Trophoblast cell (in vitro differentiated cells and primary cell): ENCODE measurements around the gene ABLIM1.

ENCODE experiments used
- DNase-seq, 2 donors: peaks; one replicate each; pipeline ENCODE4 v3.0.0-alpha.2; 2016
- H2AFZ ChIP-seq: 2 replicates; pipeline ENCODE4 v1.6.1; 2013; ENCODE audit warnings: low read length, moderate library complexity, mild to moderate bottlenecking; ENCODE audit not compliant: insufficient read depth, poor library complexity
- H2AK5ac ChIP-seq: 2 replicates; pipeline ENCODE4 v1.6.1; 2013; ENCODE audit warnings: mild to moderate bottlenecking, low read length
- H2BK120ac ChIP-seq: 2 replicates; pipeline ENCODE4 v1.6.1; 2013; ENCODE audit warnings: low read length, mild to moderate bottlenecking, moderate library complexity; ENCODE audit not compliant: insufficient read depth, poor library complexity
- H2BK12ac ChIP-seq: 2 replicates; pipeline ENCODE4 v1.6.1; 2013; ENCODE audit warnings: mild to moderate bottlenecking, low read length, moderate library complexity
- H2BK5ac ChIP-seq: 2 replicates; pipeline ENCODE4 v1.6.1; 2013; ENCODE audit warnings: low read length, low read depth, moderate library complexity, mild to moderate bottlenecking; ENCODE audit not compliant: poor library complexity
- H3K14ac ChIP-seq: 2 replicates; pipeline ENCODE4 v1.6.1; 2013; ENCODE audit warnings: mild to moderate bottlenecking, low read length
- H3K18ac ChIP-seq: 2 replicates; pipeline ENCODE4 v1.6.1; 2013; ENCODE audit warnings: mild to moderate bottlenecking, low read length
- H3K23ac ChIP-seq: 2 replicates; pipeline ENCODE4 v1.6.1; 2013; ENCODE audit warnings: low read length
- H3K27ac ChIP-seq: 2 replicates; pipeline ENCODE4 v1.5.1; 2013; ENCODE audit warnings: low read depth, mild to moderate bottlenecking, inconsistent platforms, low read length, moderate library complexity
- H3K27me3 ChIP-seq: 2 replicates; pipeline ENCODE4 v1.6.1; 2013; ENCODE audit warnings: inconsistent platforms, mild to moderate bottlenecking, low read length, moderate library complexity; ENCODE audit not compliant: insufficient read depth
- H3K36me3 ChIP-seq, 2 experiments: 1 replicate in 1 of 2; 2 replicates in 1 of 2; pipeline ENCODE4 v1.6.1; 2013; ENCODE audit warnings: low read length in 2 of 2, mild to moderate bottlenecking in 2 of 2, moderate library complexity in 1 of 2; ENCODE audit not compliant: insufficient read depth in 2 of 2, control insufficient read depth in 1 of 2
- H3K4ac ChIP-seq: 2 replicates; pipeline ENCODE4 v1.6.1; 2013; ENCODE audit warnings: low read depth, mild to moderate bottlenecking, low read length, moderate library complexity
- H3K4me1 ChIP-seq, 2 experiments: 1 replicate in 1 of 2; 2 replicates in 1 of 2; pipeline ENCODE4 v1.6.1; 2013; ENCODE audit warnings: low read length in 2 of 2, mild to moderate bottlenecking in 2 of 2, moderate library complexity in 1 of 2; ENCODE audit not compliant: insufficient read depth in 2 of 2, control insufficient read depth in 1 of 2
- H3K4me2 ChIP-seq: 2 replicates; pipeline ENCODE4 v1.6.1; 2013; ENCODE audit warnings: inconsistent platforms, mild to moderate bottlenecking, low read length, moderate library complexity
- H3K4me3 ChIP-seq: 2 replicates; pipeline ENCODE4 v1.5.1; 2013; ENCODE audit warnings: mild to moderate bottlenecking, low read depth, low read length, inconsistent platforms
- H3K79me1 ChIP-seq: one replicate; pipeline ENCODE4 v1.6.1; 2013; ENCODE audit warnings: low read length
- H3K79me2 ChIP-seq: 2 replicates; pipeline ENCODE4 v1.6.1; 2013; ENCODE audit warnings: low read length, mild to moderate bottlenecking; ENCODE audit not compliant: control insufficient read depth, insufficient read depth, poor library complexity
- H3K9ac ChIP-seq: 2 replicates; pipeline ENCODE4 v1.6.1; 2013; ENCODE audit warnings: mild to moderate bottlenecking, low read length
- H3K9me3 ChIP-seq: 2 replicates; pipeline ENCODE4 v1.6.1; 2013; ENCODE audit warnings: low read depth, mild to moderate bottlenecking, control low read depth, inconsistent platforms, low read length; ENCODE audit not compliant: insufficient read depth
- H4K12ac ChIP-seq: 2 replicates; pipeline ENCODE4 v1.6.1; 2013; ENCODE audit warnings: low read depth, mild to moderate bottlenecking, low read length, moderate library complexity
- H4K8ac ChIP-seq: 2 replicates; pipeline ENCODE4 v1.6.1; 2013; ENCODE audit warnings: low read depth, mild to moderate bottlenecking, low read length, moderate library complexity
- H4K91ac ChIP-seq: one replicate; pipeline ENCODE4 v1.6.1; 2013; ENCODE audit warnings: low read depth, mild to moderate bottlenecking, low read length, moderate library complexity
- WGBS: extraction: QIAGEN DNeasy Blood & Tissue Kit; methylation state at CpG from one replicate; pipeline ENCODE4 v1.1.7; 2013; ENCODE audit warnings: missing lambda C conversion rate; ENCODE audit not compliant: insufficient read length, insufficient coverage; ENCODE audit errors: extremely low coverage; 5-methylcytosine and 5-hydroxymethylcytosine counted together

Gene ABLIM1

DNA sequence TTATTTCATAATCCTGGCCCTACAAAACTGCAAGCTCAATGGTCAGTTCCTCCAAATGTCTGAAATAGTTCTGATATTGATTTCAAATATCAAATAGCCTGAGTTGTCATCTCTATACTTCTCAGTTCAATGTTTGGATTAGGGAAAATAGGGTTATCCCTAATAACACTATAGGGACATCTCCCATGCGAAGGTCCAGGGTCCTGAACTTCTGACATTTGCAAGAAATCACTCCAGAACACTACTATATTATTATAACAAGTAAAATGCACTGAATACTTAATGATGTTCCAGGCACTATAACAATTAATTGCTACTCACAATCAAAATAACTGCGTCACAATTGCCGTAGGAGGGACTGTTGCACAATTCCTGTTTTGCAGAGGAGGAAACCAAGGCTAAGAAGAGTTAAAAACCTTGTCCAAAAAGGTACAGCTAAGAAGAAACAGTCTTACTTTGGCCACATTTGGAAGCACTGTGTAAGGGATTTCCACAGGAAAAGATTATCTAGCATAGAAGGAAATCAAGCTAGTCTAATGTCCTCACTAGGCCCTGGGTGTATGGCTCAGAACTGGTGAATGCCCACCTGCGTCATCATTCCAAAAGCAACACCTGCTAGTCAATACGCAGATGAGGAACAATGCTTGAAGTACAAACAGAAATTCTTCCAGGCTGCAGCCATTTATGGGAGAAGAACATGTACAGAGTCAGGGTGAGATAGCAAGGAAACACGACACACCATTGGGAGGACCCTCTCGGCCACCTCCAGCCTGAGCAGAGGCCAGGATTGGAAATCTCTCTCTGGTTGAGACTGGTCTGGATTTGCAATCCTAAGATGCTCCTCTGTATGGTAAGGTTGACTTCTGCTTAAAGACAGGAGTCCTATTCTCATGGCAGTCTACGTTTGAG is 48.3 kb downstream of the ABLIM1 start:
- Histone ChIP-seq H3K9me3 (no peaks in the 10 kb centered on the region), H4K8ac (no peak overlapping the region), H3K9ac (no peak overlapping the region), H3K23ac (no peak overlapping the region), H3K4me1 (no peaks in the 10 kb centered on the region), H3K27me3 (no peaks in the 10 kb centered on the region), H3K79me1 (no peaks in the 10 kb centered on the region), H3K4me2 (no peak overlapping the region), H3K79me2 (no peaks in the 10 kb centered on the region), H2BK120ac (no peak overlapping the region), H2AFZ (no peak overlapping the region), H3K18ac (no peak overlapping the region), H2BK12ac (no peak overlapping the region), H4K12ac (no peak overlapping the region), H4K91ac (no peak overlapping the region), H3K14ac (no peak overlapping the region), H3K4me3 (no peak overlapping the region), H2BK5ac (no peak overlapping the region), H3K27ac (no peak overlapping the region), H3K36me3 (no peaks in the 10 kb centered on the region), H3K4ac (no peak overlapping the region), H2AK5ac (no peak overlapping the region)
- DNase-seq: no peak
- WGBS: no CpG with 5 or more reads among the region's 8 CpGs

DNA sequence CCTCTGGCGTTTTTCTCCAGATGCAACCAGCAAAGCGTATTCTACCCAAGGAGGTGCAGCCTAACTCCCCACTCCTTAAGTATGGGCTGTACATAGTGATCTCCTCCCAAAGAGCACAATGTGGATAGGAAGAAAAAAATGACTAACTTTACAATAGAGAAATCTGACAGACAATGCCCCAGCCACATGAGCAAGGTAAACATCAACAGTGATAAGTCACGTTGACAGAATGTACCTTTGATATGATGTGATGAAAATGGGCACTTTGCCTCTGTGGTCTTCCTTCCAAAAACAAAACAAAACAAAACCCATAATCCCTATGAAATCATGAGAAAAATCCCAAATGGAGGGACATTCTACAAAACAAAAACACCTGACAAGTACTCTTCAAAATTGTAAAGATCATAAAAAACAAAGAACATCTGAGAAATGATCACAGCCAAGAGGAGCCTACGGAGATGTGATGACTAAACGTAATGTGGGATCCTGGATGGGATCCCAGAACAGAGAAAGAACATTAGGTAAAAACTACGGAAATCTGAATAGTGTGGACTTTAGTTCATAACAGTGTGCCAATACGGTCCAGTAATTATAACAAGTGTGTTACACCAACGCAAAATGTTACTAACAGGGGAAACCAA is 50.6 kb downstream of the ABLIM1 start:
- no CpG with 5 or more reads among the region's 8 CpGs for WGBS
- H4K12ac ChIP-seq: no peak overlapping the region
- H3K18ac ChIP-seq: no peak overlapping the region
- no peaks in the 10 kb centered on the region for H3K36me3 ChIP-seq
- no peak overlapping the region for H3K9ac ChIP-seq
- no peak overlapping the region for H3K14ac ChIP-seq
- H3K27me3 ChIP-seq: no peaks in the 10 kb centered on the region
- no peak overlapping the region for H2BK120ac ChIP-seq
- H3K23ac ChIP-seq: no peak overlapping the region
- no peaks in the 10 kb centered on the region for H3K9me3 ChIP-seq
- H4K91ac ChIP-seq: no peak overlapping the region
- no peak overlapping the region for H3K4me3 ChIP-seq
- no peak overlapping the region for H3K4ac ChIP-seq
- no peaks in the 10 kb centered on the region for H3K79me1 ChIP-seq
- H4K8ac ChIP-seq: no peak overlapping the region
- DNase-seq: no peak
- H3K4me2 ChIP-seq: no peak overlapping the region
- no peak overlapping the region for H2AK5ac ChIP-seq
- no peak overlapping the region for H2AFZ ChIP-seq
- H2BK12ac ChIP-seq: no peak overlapping the region
- no peaks in the 10 kb centered on the region for H3K79me2 ChIP-seq
- H2BK5ac ChIP-seq: no peak overlapping the region
- H3K4me1 ChIP-seq: no peaks in the 10 kb centered on the region
- no peak overlapping the region for H3K27ac ChIP-seq

DNA sequence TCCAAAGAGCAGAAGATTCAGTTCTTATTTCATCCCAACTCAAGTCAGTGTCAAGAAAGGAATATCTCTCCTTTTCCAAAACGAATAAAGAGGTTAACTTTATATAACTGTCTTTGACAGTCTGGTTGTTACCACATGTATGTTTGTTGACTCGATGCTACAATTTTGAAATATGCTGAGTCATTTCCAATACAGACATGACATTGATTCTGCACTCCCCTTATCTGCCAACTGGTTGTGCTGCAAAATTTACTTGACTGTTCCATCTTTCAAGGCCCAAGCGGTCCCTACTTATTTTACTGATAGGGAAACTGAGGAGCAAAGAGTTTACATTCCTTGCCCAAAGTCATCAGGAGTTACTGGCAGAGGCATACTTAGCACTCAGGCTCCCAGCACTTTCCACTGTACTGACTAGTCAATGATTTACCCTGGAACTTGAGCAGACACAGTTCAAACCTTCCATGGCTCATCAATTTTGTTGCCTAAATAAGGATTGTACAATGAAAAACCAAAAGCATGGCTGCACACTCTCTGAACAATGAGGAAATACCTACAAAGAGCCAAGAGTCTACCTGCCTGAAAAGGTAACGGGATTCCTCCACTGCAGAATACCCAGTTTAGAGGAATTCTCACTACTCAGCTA is 52.8 kb downstream of the ABLIM1 start:
- Histone ChIP-seq H3K9ac (no peak overlapping the region), H3K27me3 (no peaks in the 10 kb centered on the region), H2AFZ (no peak overlapping the region), H4K8ac (no peak overlapping the region), H3K36me3 (peaks cover 0 to 3% of the 10 kb centered on the region in 2 experiments), H4K12ac (no peak overlapping the region), H3K79me2 (no peaks in the 10 kb centered on the region), H3K4me3 (no peak overlapping the region), H3K27ac (no peak overlapping the region), H3K23ac (no peak overlapping the region), H3K14ac (no peak overlapping the region), H3K9me3 (no peaks in the 10 kb centered on the region), H3K4ac (no peak overlapping the region), H2BK120ac (no peak overlapping the region), H3K79me1 (no peaks in the 10 kb centered on the region), H2BK5ac (no peak overlapping the region), H3K4me1 (no peaks in the 10 kb centered on the region), H3K18ac (no peak overlapping the region), H2BK12ac (no peak overlapping the region), H2AK5ac (no peak overlapping the region), H3K4me2 (no peak overlapping the region), H4K91ac (no peak overlapping the region)
- WGBS: no CpG with 5 or more reads among the region's 4 CpGs
- no peak for DNase-seq

DNA sequence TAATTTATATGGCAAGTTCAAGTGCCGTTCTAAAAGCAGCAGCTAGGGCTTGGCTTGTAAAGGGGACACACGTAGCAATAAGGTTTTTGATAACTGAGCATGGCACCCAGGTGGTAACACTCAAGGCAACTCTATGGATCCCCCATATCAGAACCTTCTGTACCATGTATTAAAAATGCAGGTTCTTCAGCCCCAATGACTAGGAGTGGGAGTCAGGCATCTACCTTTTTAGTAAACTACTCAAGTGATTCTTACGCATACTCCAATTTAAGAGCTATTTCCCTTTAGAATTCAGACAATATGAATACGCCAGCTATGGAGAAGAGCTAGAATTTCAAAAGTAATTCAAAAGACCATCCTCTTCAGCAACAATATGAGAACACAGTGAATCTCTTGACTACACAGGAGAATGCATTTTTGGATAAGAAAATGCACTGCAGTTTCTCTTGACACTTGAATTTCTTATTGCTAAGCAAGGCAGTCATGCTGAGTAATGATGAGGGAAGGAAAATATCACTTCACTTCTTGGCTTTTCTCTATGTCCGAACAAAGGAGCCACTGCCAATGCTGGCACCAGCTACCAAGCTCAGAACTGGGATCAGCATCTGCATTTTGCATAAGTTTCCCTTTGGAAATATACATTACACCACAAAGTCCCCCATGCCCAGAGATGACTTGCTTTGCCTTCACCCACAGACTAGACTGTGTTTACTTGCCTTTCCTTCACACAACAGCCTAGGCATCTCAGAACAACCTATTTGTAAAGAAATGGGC is 53.5 kb downstream of the ABLIM1 start:
- no peaks in the 10 kb centered on the region for H3K9me3 ChIP-seq
- DNase-seq: no peak
- no peaks in the 10 kb centered on the region for H3K27me3 ChIP-seq
- no peak overlapping the region for H3K18ac ChIP-seq
- H3K9ac ChIP-seq: no peak overlapping the region
- no peak overlapping the region for H2AFZ ChIP-seq
- no peak overlapping the region for H2AK5ac ChIP-seq
- no peak overlapping the region for H2BK12ac ChIP-seq
- H3K36me3 ChIP-seq: peaks cover 0 to 3% of the 10 kb centered on the region in 2 experiments
- H3K4me3 ChIP-seq: no peak overlapping the region
- no peaks in the 10 kb centered on the region for H3K4me1 ChIP-seq
- H3K27ac ChIP-seq: no peak overlapping the region
- no peak overlapping the region for H2BK120ac ChIP-seq
- no peak overlapping the region for H4K91ac ChIP-seq
- no CpG with 5 or more reads among the region's 5 CpGs for WGBS
- no peak overlapping the region for H3K23ac ChIP-seq
- no peak overlapping the region for H3K4me2 ChIP-seq
- H3K4ac ChIP-seq: no peak overlapping the region
- no peak overlapping the region for H3K14ac ChIP-seq
- no peak overlapping the region for H4K8ac ChIP-seq
- H3K79me1 ChIP-seq: no peaks in the 10 kb centered on the region
- no peak overlapping the region for H2BK5ac ChIP-seq
- no peak overlapping the region for H4K12ac ChIP-seq
- H3K79me2 ChIP-seq: no peaks in the 10 kb centered on the region
